Ectodermal cell (in vitro differentiated cells): ENCODE results near the gene ZFY.
"Not testable (repeated sequence)": the region's sequence is repeated elsewhere in the genome, so short reads cannot be mapped to it uniquely, and the experiment has no call there.

Experiments
- H3K27ac ChIP-seq: 2 replicates; pipeline ENCODE4 v1.7.0; 2013; ENCODE audit warnings: mild to moderate bottlenecking, low read depth, low read length; ENCODE audit not compliant: insufficient read depth, poor library complexity, severe bottlenecking
- H3K27me3 ChIP-seq: 2 replicates; pipeline ENCODE4 v1.7.0; 2013; ENCODE audit warnings: mild to moderate bottlenecking, low read length; ENCODE audit not compliant: insufficient read depth, control insufficient read depth, poor library complexity, severe bottlenecking
- H3K36me3 ChIP-seq: one replicate; pipeline ENCODE4 v1.7.0; 2013; ENCODE audit warnings: low read length; ENCODE audit not compliant: control insufficient read depth, insufficient read depth
- H3K4me1 ChIP-seq: one replicate; pipeline ENCODE4 v1.7.0; 2013; ENCODE audit warnings: low read length; ENCODE audit not compliant: control insufficient read depth, insufficient read depth
- H3K4me3 ChIP-seq: 2 replicates; pipeline ENCODE4 v1.7.0; 2013; ENCODE audit warnings: low read depth, low read length, control low read depth; ENCODE audit not compliant: insufficient read depth
- H3K9me3 ChIP-seq: 2 replicates; pipeline ENCODE4 v1.7.0; 2013; ENCODE audit warnings: mild to moderate bottlenecking, low read length, moderate library complexity; ENCODE audit not compliant: control insufficient read depth
- WGBS, 2 experiments: methylation state at CpG; one replicate each; pipeline ENCODE4 v1.1.7; 2013; ENCODE audit warnings: missing lambda C conversion rate in 2 of 2; 5-methylcytosine and 5-hydroxymethylcytosine counted together

ZFY gene

DNA sequence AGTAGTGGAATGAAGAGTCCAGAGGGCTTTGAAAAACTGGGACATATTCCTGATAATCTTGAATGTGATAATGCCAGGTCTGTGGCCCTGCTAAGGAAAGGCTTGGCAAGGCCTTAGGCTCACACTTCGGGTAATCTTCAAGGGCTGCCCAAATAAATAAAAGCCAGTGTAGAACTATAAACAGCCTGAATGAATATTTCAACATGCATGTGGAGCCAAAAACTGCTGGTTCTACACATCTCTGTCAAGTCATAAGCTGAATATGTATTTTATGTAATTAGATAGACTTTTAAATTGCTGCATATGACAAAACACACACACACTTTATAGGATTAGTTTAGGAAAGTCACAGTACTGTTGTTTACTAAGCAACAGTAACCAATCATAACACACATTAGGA is 30.4 kb downstream of the ZFY start:
- WGBS, 2 experiments: 93 to 100% methylated on average over 1 of the region's 1 CpG
- Histone ChIP-seq H3K27ac (no peak overlapping the region), H3K4me3 (no peak overlapping the region), H3K36me3 (no peaks in the 10 kb centered on the region), H3K27me3 (no peaks in the 10 kb centered on the region), H3K9me3 (no peaks in the 10 kb centered on the region), H3K4me1 (no peaks in the 10 kb centered on the region)

DNA sequence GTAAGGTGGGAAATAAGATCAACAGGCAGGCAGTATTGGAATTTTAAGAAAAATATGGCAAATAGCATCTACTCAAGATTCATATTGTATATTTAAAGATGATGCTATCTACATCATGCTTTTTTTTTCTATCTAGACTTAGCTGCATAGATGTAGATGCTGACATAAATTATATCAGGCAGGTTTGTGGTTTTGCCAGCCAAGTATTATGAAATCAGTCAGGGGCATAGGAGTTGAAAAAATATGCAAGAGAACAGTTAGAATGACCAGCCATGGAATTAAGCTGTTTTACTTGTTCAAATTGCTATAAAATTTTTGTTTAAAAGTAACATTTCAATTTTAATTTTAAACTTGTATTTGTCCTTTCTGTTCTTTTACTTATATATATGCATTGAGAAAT is 34.4 kb downstream of the ZFY start:
- Histone ChIP-seq H3K9me3 (no peaks in the 10 kb centered on the region), H3K4me1 (no peaks in the 10 kb centered on the region), H3K4me3 (no peak overlapping the region), H3K27ac (no peak overlapping the region), H3K27me3 (no peaks in the 10 kb centered on the region), H3K36me3 (no peaks in the 10 kb centered on the region)

DNA sequence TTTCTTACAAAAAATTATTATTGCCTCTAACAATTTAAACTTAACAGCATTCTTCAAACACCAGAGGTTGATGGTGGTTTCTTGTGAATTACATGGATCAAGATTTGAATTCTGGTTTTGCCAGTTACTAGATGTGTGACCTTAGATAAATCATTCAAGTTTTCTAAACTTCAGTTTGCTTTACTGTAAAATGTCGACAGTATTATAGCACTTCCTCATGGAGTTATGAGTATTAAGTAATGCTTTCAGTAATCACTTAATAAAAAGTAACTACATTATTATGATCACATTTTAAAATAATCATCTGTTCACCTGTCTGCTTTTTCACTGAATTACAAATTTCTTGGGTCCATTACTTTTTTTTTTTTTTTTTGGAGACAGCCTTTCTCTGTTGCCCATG is 37.5 kb downstream of the ZFY start:
- Histone ChIP-seq H3K36me3 (no peaks in the 10 kb centered on the region), H3K9me3 (no peaks in the 10 kb centered on the region), H3K27ac (no peak overlapping the region), H3K4me3 (no peak overlapping the region), H3K4me1 (no peaks in the 10 kb centered on the region), H3K27me3 (no peaks in the 10 kb centered on the region)
- WGBS, 2 experiments: no CpG with 5 or more reads among the region's 1 CpG

DNA sequence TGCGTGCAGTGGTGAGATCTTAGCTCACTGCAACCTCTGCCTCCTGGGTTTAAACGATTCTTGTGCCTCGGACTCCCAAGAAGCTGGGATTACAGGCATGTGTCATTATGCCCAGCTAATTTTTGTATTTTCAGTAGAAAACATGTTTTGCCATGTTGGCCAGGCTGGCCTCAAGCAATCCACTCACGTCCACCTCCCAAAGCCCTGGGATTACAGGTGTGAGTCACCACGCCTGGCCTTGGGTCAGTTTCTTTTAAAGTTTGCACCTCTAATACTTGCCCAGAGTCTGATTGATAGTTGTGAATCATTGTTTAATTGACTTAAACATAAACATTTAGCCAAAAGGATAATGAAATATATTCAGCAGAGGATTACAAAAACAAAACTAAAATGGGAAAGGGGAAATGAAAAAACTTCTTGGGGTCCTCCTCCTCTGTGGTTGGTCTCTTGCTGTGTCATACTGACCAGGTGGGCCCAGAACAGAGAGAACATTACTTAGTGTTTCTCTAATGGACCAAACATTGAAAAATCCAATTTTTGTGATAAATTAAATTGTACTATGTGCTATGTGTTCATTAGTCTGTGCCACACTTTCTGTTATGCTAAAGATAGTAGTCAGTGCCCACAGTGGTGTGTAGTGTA is 38.0 kb downstream of the ZFY start:
- 89 to 94% methylated on average over 5 of the region's 5 CpGs for WGBS, 2 experiments
- Histone ChIP-seq H3K27me3 (no peaks in the 10 kb centered on the region), H3K27ac (no peak overlapping the region), H3K4me3 (no peak overlapping the region), H3K9me3 (no peaks in the 10 kb centered on the region), H3K36me3 (no peaks in the 10 kb centered on the region), H3K4me1 (no peaks in the 10 kb centered on the region)

DNA sequence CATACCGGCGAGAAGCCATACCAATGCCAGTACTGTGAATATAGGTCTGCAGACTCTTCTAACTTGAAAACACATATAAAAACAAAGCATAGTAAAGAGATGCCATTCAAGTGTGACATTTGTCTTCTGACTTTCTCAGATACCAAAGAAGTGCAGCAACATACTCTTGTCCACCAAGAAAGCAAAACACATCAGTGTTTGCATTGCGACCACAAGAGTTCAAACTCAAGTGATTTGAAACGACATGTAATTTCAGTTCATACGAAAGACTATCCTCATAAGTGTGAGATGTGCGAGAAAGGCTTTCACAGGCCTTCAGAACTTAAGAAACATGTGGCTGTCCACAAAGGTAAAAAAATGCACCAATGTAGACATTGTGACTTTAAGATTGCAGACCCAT is 44.1 kb downstream of the ZFY start:
- no peak overlapping the region for H3K27ac ChIP-seq
- no peak overlapping the region for H3K4me3 ChIP-seq
- 96% methylated on average over 6 of the region's 6 CpGs for WGBS, 2 experiments
- no peaks in the 10 kb centered on the region for H3K4me1 ChIP-seq
- H3K36me3 ChIP-seq: no peaks in the 10 kb centered on the region
- H3K27me3 ChIP-seq: no peaks in the 10 kb centered on the region
- no peaks in the 10 kb centered on the region for H3K9me3 ChIP-seq

DNA sequence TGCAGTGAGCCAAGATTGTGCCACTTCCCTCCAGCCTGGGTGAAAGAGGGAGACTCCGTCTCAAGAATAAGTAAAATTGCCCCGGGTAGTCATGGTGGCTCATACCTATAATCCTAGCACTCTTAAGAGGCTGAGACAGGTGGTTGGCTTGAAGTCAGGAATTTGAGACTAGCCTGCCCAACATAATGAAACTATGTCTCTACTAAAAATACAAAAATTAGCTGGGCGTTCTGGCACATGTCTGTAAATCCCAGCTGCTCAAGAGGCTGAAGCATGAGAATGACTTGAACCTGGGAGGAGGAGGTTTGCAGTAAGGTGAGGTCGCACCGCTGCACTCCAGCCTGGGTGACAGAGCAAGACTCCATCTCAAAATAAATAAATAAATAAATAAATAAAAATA is 49.3 kb downstream of the ZFY start:
- Histone ChIP-seq H3K36me3 (no peaks in the 10 kb centered on the region), H3K27ac (no peak overlapping the region), H3K4me1 (no peaks in the 10 kb centered on the region), H3K27me3 (no peaks in the 10 kb centered on the region), H3K4me3 (no peak overlapping the region), H3K9me3 (no peaks in the 10 kb centered on the region)
- 84 to 100% methylated on average over 3 of the region's 5 CpGs for WGBS, 2 experiments

DNA sequence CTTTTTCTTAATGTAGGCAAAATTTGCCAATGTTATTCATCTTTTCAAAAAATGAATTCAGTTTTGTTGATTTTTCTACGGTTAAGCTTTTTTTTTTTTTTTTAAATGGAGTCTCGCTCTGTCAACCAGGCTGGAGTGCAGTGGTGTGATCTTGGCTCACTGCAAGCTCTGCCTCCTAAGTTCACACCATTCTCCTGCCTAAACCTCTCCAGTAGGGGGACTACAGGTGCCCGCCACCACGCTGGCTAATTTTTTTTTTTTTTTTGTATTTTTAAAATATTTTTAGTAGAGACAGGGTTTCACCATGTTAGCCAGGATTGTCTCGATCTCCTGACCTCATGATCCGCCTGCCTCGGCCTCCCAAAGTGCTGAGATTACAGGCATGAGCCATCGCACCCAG is 52.0 kb downstream of the ZFY start:
- H3K4me3 ChIP-seq, H3K27me3 ChIP-seq, H3K36me3 ChIP-seq, H3K9me3 ChIP-seq, H3K27ac ChIP-seq, H3K4me1 ChIP-seq: not testable (repeated sequence)
- WGBS, 2 experiments: 91 to 100% methylated on average over 1 to 5 of the region's 8 CpGs

DNA sequence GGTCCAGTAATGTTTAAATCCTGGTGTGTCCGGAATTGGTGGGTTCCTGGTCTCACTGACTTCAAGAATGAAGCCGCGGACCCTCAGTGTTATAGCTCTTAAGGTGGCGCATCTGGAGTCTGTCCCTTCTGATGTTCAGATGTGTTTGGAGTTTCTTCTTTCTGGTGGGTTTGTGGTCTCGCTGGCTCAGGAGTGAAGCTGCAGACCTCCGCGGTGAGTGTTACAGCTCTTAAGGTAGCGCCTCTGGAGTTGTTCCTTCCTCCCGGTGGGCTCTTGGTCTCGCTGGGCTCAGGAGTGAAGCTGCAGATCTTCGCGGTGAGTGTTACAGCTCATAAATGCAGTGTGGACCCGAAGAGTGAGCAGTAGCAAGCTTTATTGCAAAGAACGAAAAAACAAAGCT is 62.2 kb downstream of the ZFY start:
- WGBS, 2 experiments: 88 to 96% methylated on average over 13 to 14 of the region's 14 CpGs
- not testable (repeated sequence) for H3K36me3 ChIP-seq, H3K27me3 ChIP-seq, H3K9me3 ChIP-seq, H3K4me3 ChIP-seq, H3K4me1 ChIP-seq, H3K27ac ChIP-seq

DNA sequence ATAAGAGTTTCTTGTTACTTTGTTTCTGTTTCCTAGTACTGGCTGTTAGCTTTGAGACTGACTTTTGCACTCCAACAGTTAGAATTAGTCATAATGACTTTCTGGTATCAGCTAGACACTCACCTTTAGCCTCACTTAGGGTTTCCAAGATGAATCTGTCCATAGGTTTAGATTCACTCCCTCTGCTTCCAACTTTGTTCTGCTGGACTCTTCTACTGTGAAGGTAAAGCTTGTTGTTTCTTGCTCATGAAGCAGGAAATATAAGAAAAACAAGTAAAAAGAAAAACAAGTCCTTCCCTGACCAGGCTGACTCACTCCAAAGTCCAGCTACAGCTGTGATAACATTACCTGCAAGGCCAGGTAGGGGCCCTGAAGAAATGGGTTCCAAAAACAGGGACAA is 67.0 kb downstream of the ZFY start:
- Histone ChIP-seq H3K9me3 (no peaks in the 10 kb centered on the region), H3K4me1 (no peaks in the 10 kb centered on the region), H3K27me3 (no peaks in the 10 kb centered on the region), H3K27ac (no peak overlapping the region), H3K4me3 (no peak overlapping the region), H3K36me3 (no peaks in the 10 kb centered on the region)

DNA sequence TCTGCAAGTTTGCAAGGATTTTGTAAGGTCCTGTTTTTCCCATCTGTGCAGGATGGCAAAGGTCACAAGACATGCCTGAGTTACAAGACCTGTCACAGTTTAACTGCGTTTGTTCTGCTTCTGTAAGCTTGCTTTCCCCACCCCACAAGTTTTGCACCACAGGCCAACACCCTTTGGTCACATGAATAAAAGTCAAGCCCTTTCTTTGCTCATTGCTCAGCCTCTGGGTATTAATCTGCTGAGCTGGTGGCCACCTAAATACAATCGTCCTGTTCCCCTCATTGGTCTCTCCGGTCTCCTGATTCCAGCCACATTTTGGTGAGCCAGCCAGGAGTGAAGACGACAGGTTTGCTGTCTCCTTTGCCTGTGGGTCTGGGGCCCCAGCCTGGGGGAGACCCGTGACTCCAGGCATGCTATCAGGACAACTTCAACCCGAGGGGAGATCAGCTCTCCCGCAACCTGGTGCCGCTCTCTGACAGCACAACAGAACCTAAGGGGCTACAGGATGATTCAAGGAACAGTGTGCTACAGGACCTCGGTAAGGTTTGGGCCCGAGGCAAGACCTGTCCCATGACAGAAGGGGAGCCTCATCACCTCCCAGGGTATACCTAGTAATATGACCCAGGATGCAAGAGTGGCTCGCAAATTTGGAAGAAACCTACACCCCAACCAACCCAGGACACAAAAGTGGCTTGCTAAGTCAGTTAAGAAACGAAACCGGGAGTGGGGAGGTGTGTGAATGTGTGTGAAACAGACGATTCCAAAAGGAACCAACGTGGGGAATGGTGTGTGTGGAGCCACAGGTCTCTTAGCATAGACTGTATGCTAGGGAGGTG is 67.7 kb downstream of the ZFY start:
- no peaks in the 10 kb centered on the region for H3K4me1 ChIP-seq
- no peaks in the 10 kb centered on the region for H3K36me3 ChIP-seq
- no peaks in the 10 kb centered on the region for H3K27me3 ChIP-seq
- no peak overlapping the region for H3K27ac ChIP-seq
- no peak overlapping the region for H3K4me3 ChIP-seq
- no peaks in the 10 kb centered on the region for H3K9me3 ChIP-seq
- 87 to 90% methylated on average over 15 of the region's 15 CpGs for WGBS, 2 experiments
